Heart right ventricle (tissue), 16 donors: ENCODE measurements around the gene ST8SIA1. TPM values are rescaled to one million over a fixed set of nuclear protein-coding genes. Genes with fewer than 3 reads are reported as not detected.

Source experiments
- ATAC-seq, 8 donors: fragments of 200-7000 bp; cut with Tn5 transposase; one replicate each; pipeline ENCODE4 v1.9.1; 2020; ENCODE audit warnings: mild to moderate bottlenecking in 8 of 8, moderate library complexity in 8 of 8, moderate number of reproducible peaks in 1 of 8
- DNase-seq, 2 donors: peaks; one replicate each; pipeline ENCODE4 v3.0.0-alpha.2; 2020
- H3K27ac ChIP-seq, 10 donors: fragments of 200-600 bp; sonication (generic) in 2 of 10; one replicate each; pipeline versions ENCODE4 v1.5.0 to v1.8.0; 2020 to 2022; ENCODE audit warnings: mild to moderate bottlenecking in 3 of 10
- H3K27me3 ChIP-seq, 7 donors: fragments of 200-600 bp; one replicate each; pipeline ENCODE4 v1.8.0; 2021 to 2022; ENCODE audit warnings: mild to moderate bottlenecking in 2 of 7
- H3K36me3 ChIP-seq, 9 donors: fragments of 200-600 bp; sonication (generic) in 1 of 9; one replicate each; pipeline versions ENCODE4 v1.5.0 to v1.8.0; 2020 to 2022; ENCODE audit warnings: mild to moderate bottlenecking in 2 of 9
- H3K4me1 ChIP-seq, 9 donors: fragments of 200-600 bp; sonication (generic) in 1 of 9; one replicate each; pipeline versions ENCODE4 v1.5.0 to v1.8.0; 2020 to 2022; ENCODE audit warnings: mild to moderate bottlenecking in 4 of 9
- H3K4me3 ChIP-seq, 10 donors: fragments of 200-600 bp; sonication (generic) in 2 of 10; one replicate each; pipeline versions ENCODE4 v1.5.0 to v1.8.0; 2020 to 2022; ENCODE audit warnings: mild to moderate bottlenecking in 7 of 10, moderate library complexity in 2 of 10
- H3K9me3 ChIP-seq, 11 donors: fragments of 200-600 bp in 10 of 11; sonication (generic) in 2 of 11; one replicate each; pipeline versions ENCODE4 v1.5.0 to v1.8.0; 2013 to 2022; ENCODE audit warnings: mild to moderate bottlenecking in 2 of 11, control low read depth in 1 of 11, moderate library complexity in 1 of 11
- CTCF ChIP-seq, 9 donors: fragments of 200-600 bp; sonication (generic) in 2 of 9; IDR thresholded peaks; one replicate each; pipeline versions ENCODE4 v1.5.0 to v1.8.0; 2021 to 2022; ENCODE audit warnings: antibody characterized with exemption in 9 of 9, mild to moderate bottlenecking in 5 of 9, moderate library complexity in 1 of 9
- WGBS, 2 donors: extraction: QIAGEN DNeasy Blood & Tissue Kit; methylation state at CpG; one replicate each; pipeline ENCODE4 v1.1.7; 2013; ENCODE audit warnings: inconsistent platforms in 1 of 2; 5-methylcytosine and 5-hydroxymethylcytosine counted together
- intact Hi-C, 10 donors: fragments of 100-400 bp; cut with DNase I; formaldehyde crosslinking; loops; one replicate each; pipeline versions ENCODE4 v1.11.1 to v1.14.2; 2022
- polyA plus RNA-seq, 2 donors: library from polyadenylated mRNA; stranded (reverse); fragments of 200-250 nt; gene quantifications; one replicate each; pipeline ENCODE4 v1.2.3, GENCODE V29; 2013
- total RNA-seq, 10 donors: library from RNA; stranded (reverse); fragmentation: NEBNext Ultra II Directional in 3 of 10; extraction: Animal tissue kit (Norgen Biotek cat#: 25700) in 3 of 10; gene quantifications; one replicate each; pipeline versions ENCODE4 v1.2.1 to v1.2.4, GENCODE V29; 2021 to 2023
- donor health status: Arrhythmogenic right ventricular cardiomyopathy.
- donor health status: ischemic (EF 13 %, LVEDD 7.1; RV severe dilation, severe dysfunction).
- donor health status: healthy with polysubstance abuse.
- donor health status: DM: no; HTN: yes; CAD: no.
- donor health status: DM: no; HTN: no; CAD: no.
- donor health status: ischemic (EF 25% LVEDD 6.9; RV normal size, moderate dysfunction).
- donor health status: ischemic (EF 25% LVEDD 5.7; RV mildly dilated, moderate dysfunction).
- donor health status: healthy.
- donor health status: DM: yes; HTN: yes; CAD: no.
- donor health status: Ischemic cardiomyopathy.
- donor health status: ischemic (EF 35%, LVEDD 5.7; RV mildly dilated, moderate dysfunction).
- donor health status: nonischemic (EF 11% LVEDD 7.7; RV severe dilation, severe dysfunction).
- donor health status: DM: yes; HTN: yes; CAD: no.
- donor health status: PGD.
- donor health status: ischemic (EF 29% LVEDD 5.4; RV normal size, mild dysfunction).
- donor health status: nonischemic (EF 23%, LVEDD 6.1; RV moderate dilation, normal function).

ST8SIA1 gene
- total and polyA plus RNA-seq, 12 donors = 0.93 to 4.9 (median 1.9) TPM

- no peak overlapping the region for H3K27ac ChIP-seq
- no peak for DNase-seq
- ATAC-seq = peak in 3 of 8 donors; percentile 23 to 71 (median 46)
Measured at GRCh38 chr12:22321638-22322037, 12.9 kb downstream of the ST8SIA1 start.

GRCh38 chr12:22321018-22321605, 13.4 kb downstream of the ST8SIA1 start:
- 80 to 86% methylated on average over 11 of the region's 11 CpGs for WGBS, 2 donors
- H3K27ac ChIP-seq = no peak overlapping the region
- no peaks in the 10 kb centered on the region for H3K27me3 ChIP-seq
- H3K9me3 ChIP-seq = no peaks in the 10 kb centered on the region
- no peak for TF ChIP-seq CTCF (IDR thresholded peaks at IDR 0.05)
- H3K4me3 ChIP-seq = no peak overlapping the region
- H3K36me3 ChIP-seq = no peaks in the 10 kb centered on the region
- H3K4me1 ChIP-seq = peaks cover 0 to 24% (median 0%) of the 10 kb centered on the region in 9 donors
- intact Hi-C loops = no loop called here
- DNase-seq (no peak), ATAC-seq (no peak)

More at GRCh38 chr12:22321638-22322037, 12.9 kb downstream of the ST8SIA1 start:
- intact Hi-C loops = no loop called here
- 63 to 79% methylated on average over 2 of the region's 2 CpGs for WGBS, 2 donors
- Histone ChIP-seq H3K9me3 (no peaks in the 10 kb centered on the region), H3K27me3 (no peaks in the 10 kb centered on the region), H3K36me3 (no peaks in the 10 kb centered on the region), H3K4me1 (peaks cover 0 to 24% (median 0%) of the 10 kb centered on the region in 9 donors), H3K4me3 (no peak overlapping the region)
- no peak for TF ChIP-seq CTCF (IDR thresholded peaks at IDR 0.05)

- TF ChIP-seq CTCF (IDR thresholded peaks at IDR 0.05) = no peak
- Histone ChIP-seq H3K4me3 (no peak overlapping the region), H3K36me3 (no peaks in the 10 kb centered on the region), H3K27ac (no peak overlapping the region), H3K4me1 (peaks cover 0 to 24% (median 0%) of the 10 kb centered on the region in 9 donors), H3K9me3 (no peaks in the 10 kb centered on the region), H3K27me3 (no peaks in the 10 kb centered on the region)
- ATAC-seq (peak in 1 of 8 donors; percentile 41), DNase-seq (no peak)
- 67 to 75% methylated on average over 4 of the region's 4 CpGs for WGBS, 2 donors
- intact Hi-C loops = no loop called here
Measured at GRCh38 chr12:22318108-22318737, 16.3 kb downstream of the ST8SIA1 start.

- Histone ChIP-seq H3K36me3 (no peaks in the 10 kb centered on the region), H3K27me3 (no peaks in the 10 kb centered on the region), H3K4me1 (peaks cover 0 to 22% (median 4%) of the 10 kb centered on the region in 9 donors), H3K4me3 (no peak overlapping the region), H3K9me3 (no peaks in the 10 kb centered on the region), H3K27ac (peak overlapping the region in 3 of 10 donors; percentile 36 to 66 (median 50))
- DNase-seq = no peak
- no peak for TF ChIP-seq CTCF (IDR thresholded peaks at IDR 0.05)
- intact Hi-C loops = no loop called here
- no peak for ATAC-seq
- 86 to 89% methylated on average over 2 of the region's 2 CpGs for WGBS, 2 donors
Measured at GRCh38 chr12:22313963-22314330, 20.6 kb downstream of the ST8SIA1 start.
